Retinal pigment epithelial cell (primary cell): ENCODE data around the gene HDHD5.
A peak's percentile ranks its signal among the peaks of the same experiment; 100 is the strongest.

ENCODE experiments used
- DNase-seq: peaks from one replicate; pipeline ENCODE4 v3.0.0-alpha.2; 2010; ENCODE audit warnings: low read depth
- H3K4me3 ChIP-seq: 2 replicates; pipeline ENCODE4 v1.5.1; 2011; ENCODE audit warnings: mild to moderate bottlenecking, low read length, control low read depth, moderate library complexity
- TF ChIP-seq, protein P1 (sequence below): conservative IDR thresholded peaks from 2 replicates; pipeline ENCODE4 v1.5.1; 2011; ENCODE audit warnings: low read depth, low read length, control low read depth, inconsistent platforms

HDHD5 gene

DNA sequence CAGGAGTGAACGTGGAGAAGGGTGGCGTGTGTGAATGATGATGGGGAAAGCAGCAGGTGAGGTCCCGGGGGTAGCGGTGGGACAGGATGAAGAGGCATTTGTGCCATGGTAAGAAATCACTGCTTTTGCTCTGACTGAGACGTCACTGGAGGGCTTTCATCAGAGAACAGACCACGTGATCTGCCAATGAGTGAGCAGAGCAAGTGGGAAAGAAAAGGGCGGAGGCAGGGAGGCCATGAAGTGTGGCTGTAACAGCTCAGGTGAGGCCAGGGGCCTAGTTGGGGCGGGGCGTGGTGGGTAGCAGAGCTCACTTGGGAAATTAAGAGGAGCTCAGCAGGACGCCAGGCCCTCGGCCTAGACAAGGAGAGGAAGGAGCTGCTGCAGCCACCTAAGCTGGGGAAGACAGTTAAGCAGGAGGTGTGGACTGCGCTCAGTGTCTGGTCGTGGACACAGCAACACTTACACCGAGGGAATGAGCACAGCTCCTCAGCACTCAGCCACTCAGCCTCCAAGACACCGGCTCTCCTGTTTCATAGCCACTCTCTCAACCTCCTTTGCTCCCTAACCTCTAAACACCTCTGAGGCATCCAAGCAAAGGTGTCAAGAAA, 23.8 kb downstream of the HDHD5 start:
- TF ChIP-seq, protein P1, sequence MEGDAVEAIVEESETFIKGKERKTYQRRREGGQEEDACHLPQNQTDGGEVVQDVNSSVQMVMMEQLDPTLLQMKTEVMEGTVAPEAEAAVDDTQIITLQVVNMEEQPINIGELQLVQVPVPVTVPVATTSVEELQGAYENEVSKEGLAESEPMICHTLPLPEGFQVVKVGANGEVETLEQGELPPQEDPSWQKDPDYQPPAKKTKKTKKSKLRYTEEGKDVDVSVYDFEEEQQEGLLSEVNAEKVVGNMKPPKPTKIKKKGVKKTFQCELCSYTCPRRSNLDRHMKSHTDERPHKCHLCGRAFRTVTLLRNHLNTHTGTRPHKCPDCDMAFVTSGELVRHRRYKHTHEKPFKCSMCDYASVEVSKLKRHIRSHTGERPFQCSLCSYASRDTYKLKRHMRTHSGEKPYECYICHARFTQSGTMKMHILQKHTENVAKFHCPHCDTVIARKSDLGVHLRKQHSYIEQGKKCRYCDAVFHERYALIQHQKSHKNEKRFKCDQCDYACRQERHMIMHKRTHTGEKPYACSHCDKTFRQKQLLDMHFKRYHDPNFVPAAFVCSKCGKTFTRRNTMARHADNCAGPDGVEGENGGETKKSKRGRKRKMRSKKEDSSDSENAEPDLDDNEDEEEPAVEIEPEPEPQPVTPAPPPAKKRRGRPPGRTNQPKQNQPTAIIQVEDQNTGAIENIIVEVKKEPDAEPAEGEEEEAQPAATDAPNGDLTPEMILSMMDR, result no peak
- no peak for DNase-seq
- no peak overlapping the region for H3K4me3 ChIP-seq

DNA sequence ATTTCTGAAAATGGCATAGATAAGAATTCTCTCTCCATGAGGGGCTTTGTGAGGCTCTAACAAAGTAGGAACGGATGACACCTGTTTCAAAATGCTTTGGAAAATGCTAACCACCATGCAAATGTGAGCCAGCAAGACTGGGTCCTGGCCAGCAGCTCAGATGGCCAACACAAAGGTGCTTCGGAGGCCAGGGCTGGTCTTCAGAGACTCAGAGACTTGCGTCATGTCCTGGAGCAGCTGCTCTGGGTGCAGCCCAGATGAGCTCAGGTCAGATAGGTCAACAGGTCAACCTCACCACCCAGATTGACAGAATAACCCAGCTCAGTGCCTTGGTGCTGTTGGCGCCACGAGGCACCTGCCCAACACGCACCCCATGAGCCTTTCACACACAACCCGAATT, 25.9 kb downstream of the HDHD5 start:
- TF ChIP-seq, protein P1, result no peak
- no peak for DNase-seq
- H3K4me3 ChIP-seq, result no peak overlapping the region

DNA sequence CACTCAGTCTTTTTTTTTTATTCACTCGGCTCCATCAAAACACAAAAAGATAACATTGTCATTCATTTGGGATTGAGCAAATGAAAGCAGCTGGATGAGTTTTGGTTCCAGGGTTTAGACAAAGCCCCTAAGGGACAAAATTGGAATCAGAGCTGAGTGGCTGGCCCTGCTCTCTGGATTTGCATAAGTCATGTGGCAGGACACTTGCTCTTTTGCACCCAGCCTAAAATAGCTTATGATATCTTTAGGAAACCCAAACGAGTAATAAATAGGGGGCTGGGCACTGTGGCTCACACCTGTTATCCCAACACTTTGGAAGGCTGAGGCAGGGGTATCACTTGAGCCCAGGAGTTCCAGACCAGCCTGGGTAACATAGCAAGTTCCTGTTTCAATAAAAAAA, 27.0 kb downstream of the HDHD5 start:
- TF ChIP-seq, protein P1, result no peak
- no peak overlapping the region for H3K4me3 ChIP-seq
- no peak for DNase-seq

DNA sequence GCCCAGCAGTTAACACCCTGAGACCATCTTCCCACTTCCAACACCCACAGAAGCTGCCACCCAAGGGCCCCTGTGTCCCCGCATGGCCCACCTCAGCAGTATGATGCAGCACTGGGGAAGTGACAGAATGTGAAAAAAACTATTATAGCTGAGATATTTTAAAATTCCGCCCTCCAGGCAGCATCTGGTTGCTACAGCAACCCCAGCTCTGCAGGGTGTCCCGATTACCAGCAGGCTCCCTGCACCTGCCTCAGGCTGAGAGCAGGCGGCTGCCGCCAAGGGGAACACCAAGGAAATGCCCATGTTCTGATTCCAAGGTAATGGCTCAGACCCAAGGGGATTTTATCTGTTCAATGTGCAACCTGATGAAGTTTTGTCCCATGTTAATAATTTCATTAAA, 27.4 kb downstream of the HDHD5 start:
- DNase-seq, result no peak
- H3K4me3 ChIP-seq, result no peak overlapping the region
- TF ChIP-seq, protein P1, result no peak

DNA sequence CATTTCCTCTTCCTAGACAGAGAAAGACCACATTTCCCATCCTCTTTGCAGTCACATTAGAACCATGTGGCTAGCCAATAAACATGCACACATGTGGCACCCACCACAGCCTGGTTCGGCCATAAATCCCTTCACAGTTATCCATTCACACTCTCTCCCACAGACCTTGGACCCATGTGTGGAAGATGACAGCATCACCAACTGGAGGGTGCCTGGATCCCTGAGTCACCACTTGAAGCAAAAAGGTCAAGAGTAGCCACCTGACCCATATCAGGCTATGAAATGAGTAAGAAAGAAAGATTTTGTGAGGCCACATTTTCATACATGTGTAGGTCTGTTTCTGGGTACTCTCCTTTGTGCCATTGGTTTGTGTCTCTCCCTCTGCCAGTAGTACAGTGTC, 28.9 kb downstream of the HDHD5 start:
- TF ChIP-seq, protein P1, result no peak
- H3K4me3 ChIP-seq, result no peak overlapping the region
- DNase-seq, result no peak

DNA sequence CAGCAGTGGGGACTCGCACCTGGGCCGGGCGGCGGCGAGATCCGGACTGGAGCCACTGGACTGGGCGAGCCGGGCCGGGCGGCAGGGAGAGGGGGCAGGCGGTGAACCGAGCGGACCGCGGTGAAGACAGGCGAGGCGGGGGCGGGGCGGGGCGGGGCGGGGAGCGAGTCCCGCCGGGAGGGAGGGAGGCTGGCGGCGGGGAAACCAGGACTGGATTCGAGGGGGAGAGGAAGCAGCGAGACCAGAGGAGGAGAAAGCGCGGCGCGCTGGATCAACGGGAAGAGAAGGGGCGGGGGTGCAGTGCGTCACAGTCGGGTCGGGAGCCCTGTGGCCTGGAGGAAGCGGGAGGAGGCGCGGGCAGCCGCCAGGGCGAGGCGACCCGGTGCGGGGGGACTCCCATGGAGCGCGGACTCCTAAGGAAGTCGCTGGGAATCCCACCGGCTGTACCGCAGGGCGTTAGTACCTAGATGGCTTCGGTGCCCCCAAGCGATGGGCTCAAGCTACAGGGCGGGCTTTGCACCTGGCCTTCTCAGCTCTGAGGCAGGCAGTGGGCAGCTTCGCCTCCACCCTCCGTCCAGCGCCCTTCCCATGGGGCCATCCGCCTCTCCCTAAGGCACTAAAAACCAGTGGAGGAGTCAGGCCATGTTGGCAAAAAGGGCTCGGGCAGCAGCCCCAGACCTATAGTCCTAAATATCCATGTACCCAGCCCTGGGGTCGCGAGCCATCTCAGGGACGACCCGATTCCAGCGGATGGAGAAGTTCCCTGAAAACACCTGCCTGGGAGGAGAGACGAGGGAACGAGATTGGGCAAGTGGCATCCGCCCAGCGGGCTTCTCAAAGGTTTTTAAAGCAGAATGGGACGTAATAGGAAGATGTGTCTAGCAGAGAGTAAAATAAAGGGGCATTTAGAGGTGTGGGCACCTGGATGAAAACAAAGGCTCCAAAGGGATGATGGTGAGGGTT, 37.6 kb downstream of the HDHD5 start, which contains the start of gene TMEM121B:
TMEM121B (minus strand) TSS at position 128 of the 963 bp plus-strand sequence. CDS start 233 bp downstream, outside the sequence.
- TF ChIP-seq, protein P1, result no peak
- H3K4me3 ChIP-seq, result peak within 1 kb of the TSS; percentile 41
- peak; percentile 8 for DNase-seq

DNA sequence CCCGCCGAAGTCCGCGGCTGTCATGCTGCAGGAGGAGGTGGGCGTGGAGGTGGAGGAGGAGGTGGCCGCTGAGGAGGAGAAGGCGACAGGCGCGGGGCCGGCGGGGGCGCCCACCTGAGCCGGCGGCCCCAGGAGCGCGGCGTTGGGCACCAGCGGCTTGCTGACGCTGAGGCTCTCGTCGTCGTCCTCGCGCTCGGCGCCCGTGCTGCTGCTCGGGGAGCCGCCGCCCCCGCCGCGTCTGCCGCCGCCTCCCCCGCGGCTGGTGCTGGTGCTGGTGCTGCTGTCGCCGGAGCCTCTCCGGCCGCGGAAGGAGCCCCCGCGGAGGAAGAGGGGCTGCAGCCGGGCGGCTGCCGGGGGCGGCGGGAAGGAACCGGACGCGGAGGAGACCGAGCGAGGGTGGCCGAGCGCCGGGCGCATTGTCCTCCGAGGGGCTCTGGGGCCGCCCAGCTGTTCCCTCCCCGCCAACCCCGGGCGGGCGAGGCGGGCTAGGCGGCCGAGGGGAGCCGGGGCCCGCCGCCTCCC, 38.3 kb downstream of the HDHD5 start:
- TF ChIP-seq, protein P1, result no peak
- peak overlapping the region; percentile 41 for H3K4me3 ChIP-seq
- DNase-seq, result no peak
